ENCODE data around the gene CNGA1. TPM values are rescaled to one million over a fixed set of nuclear protein-coding genes. Genes with fewer than 3 reads are reported as not detected.

Gene CNGA1
- total RNA-seq = 1 to 10 TPM; 1.6 to 5.7 TPM

DNA sequence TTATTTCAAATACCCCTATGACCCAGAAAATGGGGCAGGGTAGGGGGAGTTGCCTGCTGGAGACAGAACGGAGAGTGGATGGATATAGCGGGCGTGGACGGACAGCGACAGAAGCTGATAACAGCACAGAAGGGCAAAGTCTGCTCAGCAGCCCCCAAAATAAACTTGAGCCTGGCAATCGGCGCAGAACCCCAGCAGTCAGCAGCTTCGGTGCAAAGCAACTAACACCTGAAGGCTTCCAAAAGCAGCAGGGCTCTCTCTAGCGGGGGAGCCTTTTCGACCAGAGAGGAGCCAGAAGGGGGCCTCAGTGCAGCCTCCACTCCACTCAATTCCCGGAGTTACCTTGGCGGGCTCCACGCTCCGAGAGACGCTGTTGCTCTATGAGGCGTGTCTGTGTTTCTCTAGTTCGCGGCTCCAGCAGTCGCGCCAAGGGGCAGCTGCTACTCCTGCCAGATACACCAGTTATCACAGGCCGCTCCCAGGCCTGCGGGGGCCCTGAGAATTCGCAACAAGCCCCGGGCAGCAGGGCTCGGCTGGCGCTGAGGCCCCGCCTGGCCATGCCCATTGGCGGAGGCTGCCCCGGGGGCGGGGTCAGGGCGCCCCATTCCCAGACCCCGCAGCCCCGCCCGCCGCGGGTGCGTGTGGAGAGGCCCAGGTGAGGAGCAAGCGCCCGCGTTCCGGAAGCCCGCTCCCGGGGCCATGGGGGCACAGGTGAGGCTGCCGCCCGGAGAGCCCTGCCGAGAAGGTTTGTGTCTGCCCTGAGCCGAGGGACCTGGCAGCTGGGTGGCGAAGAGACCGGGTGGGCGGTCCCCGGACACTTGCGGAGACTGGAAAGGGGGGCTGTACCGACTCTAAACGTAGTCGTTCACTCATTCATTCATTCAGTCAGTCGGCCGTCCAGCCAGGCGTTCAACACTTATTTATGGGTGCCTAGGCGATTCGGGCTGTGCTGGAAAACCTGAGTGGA lies at the start of gene CNGA1, which contains the start of gene NIPAL1:
Gene CNGA1, minus strand, starts transcription at position 541 of the 967 bp plus-strand sequence. CDS start 63,992 bp downstream, outside the sequence.
Gene NIPAL1, plus strand, starts transcription at position 632 of the 967 bp plus-strand sequence. Its CDS starts 68 bp downstream, at position 700.
- 4% methylated on average over 31 of the region's 60 CpGs for WGBS
- peak; percentile 85 for DNase-seq (ENCODE audit: low spot score)
- intact Hi-C loops (cut with DNase I) = no loop called here

GRCh38 chr4:48065587-48066052 lies 49.1 kb upstream of the CNGA1 start:
- DNase-seq (ENCODE audit: low spot score) = no peak
- 90% methylated on average over 1 of the region's 1 CpG for WGBS
- TF ChIP-seq POLR2AphosphoS5 (IDR thresholded peaks at IDR 0.05) (no peak), CTCF (IDR thresholded peaks at IDR 0.05) (no peak), POLR2A (IDR thresholded peaks at IDR 0.05) (no peak)
- Histone ChIP-seq H3K27me3 (replicated peaks; ENCODE audit: insufficient read depth) (no peaks in the 10 kb centered on the region), H3K4me1 (replicated peaks) (no peaks in the 10 kb centered on the region), H3K4me3 (no peak overlapping the region), H3K36me3 (no peaks in the 10 kb centered on the region), H3K9me3 (no peaks in the 10 kb centered on the region), H3K27ac (no peak overlapping the region)
- intact Hi-C loops (cut with DNase I) = no loop called here

More for the DNA sequence above, at the start of gene CNGA1, which contains the start of gene NIPAL1:
- Histone ChIP-seq H3K36me3 (no peaks in the 10 kb centered on the region), H3K9me3 (no peaks in the 10 kb centered on the region), H3K27ac (peak within 1 kb of the TSS; percentile 83 to 85), H3K4me3 (peak within 1 kb of the TSS; percentile 48 to 54), H3K4me1 (replicated peaks) (no peaks in the 10 kb centered on the region), H3K27me3 (replicated peaks; ENCODE audit: insufficient read depth) (no peaks in the 10 kb centered on the region)
- TF ChIP-seq POLR2A (IDR thresholded peaks at IDR 0.05) (peak; percentile 76), POLR2AphosphoS5 (IDR thresholded peaks at IDR 0.05) (peak; percentile 30), CTCF (IDR thresholded peaks at IDR 0.05) (peak in 2 of 4 experiments; percentile 25 to 38)

DNA sequence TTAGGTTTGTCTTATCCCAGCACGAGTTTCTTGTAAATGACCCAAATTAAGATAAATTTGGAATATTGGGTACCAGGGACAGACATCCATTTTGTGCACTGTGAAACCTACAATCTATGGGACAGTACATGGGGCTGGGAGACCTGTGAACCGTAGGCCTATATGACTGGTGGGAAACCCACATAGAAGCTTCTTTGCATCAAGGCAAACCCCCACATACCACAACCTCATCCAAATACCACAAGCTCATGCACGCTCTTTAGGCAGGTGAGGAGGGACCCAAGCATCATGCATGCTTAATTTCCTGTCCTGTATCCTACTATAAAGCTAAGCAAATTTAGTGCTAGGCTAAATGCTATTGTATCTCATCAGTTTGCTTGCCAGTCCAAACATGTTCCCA lies 47.9 kb upstream of the CNGA1 start:
- no peak for TF ChIP-seq POLR2A (IDR thresholded peaks at IDR 0.05)
- no peak for TF ChIP-seq POLR2AphosphoS5 (IDR thresholded peaks at IDR 0.05)
- no peak for TF ChIP-seq CTCF (IDR thresholded peaks at IDR 0.05)
- no peaks in the 10 kb centered on the region for H3K27me3 ChIP-seq (replicated peaks; ENCODE audit: insufficient read depth)
- H3K36me3 ChIP-seq = no peaks in the 10 kb centered on the region
- no peaks in the 10 kb centered on the region for H3K4me1 ChIP-seq (replicated peaks)
- intact Hi-C loops (cut with DNase I) = no loop called here
- no peaks in the 10 kb centered on the region for H3K9me3 ChIP-seq
- H3K4me3 ChIP-seq = no peak overlapping the region
- no peak for DNase-seq (ENCODE audit: low spot score)
- 90% methylated on average over 3 of the region's 3 CpGs for WGBS
- H3K27ac ChIP-seq = no peak overlapping the region

DNA sequence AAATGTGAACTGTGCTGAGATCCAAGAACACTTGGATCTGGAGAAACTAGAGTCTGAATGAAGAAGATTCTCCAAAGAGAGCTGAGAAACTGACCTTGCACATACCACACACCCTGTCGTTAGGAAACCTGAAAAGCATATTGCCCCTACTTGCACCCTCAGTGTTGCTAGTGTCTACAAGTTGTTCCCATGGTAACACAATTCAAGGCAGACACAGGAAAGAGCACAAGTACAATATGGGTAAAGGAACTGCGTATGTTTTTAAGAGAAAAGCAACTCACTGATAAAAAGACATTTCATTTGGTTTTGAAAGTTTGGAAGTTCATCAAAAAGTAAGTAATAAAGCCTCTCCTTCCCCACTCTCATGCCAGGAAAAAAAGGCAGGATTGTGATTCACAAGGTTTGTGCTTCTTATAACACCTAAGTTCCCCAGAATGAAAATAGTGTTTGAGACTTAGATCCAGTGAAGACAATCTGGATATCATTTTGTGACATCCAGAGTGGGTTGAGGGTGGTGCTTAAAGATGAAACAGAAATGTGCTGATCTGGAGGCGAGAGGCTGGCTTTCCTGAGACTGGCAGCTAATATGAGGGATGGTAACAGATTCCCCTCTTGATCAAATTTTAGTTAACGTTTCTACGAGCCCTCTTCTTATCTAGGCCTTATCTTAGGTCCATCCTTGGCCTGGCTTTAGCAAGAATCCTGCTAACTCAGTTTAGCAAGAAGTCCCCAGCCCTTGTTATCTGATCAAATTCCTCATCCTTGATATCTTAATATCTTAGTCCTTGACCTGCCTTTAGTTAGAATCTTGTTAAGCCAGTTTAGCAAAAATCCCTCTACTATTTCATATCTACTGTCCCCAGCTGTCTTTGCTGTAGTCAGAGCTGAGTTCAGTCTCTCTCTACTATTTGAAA lies 42.4 kb upstream of the CNGA1 start:
- WGBS = 54% methylated on average over 5 of the region's 5 CpGs
- Histone ChIP-seq H3K9me3 (no peaks in the 10 kb centered on the region), H3K36me3 (no peaks in the 10 kb centered on the region), H3K27me3 (replicated peaks; ENCODE audit: insufficient read depth) (no peaks in the 10 kb centered on the region), H3K27ac (no peak overlapping the region), H3K4me3 (no peak overlapping the region), H3K4me1 (replicated peaks) (no peaks in the 10 kb centered on the region)
- DNase-seq (ENCODE audit: low spot score) = no peak
- TF ChIP-seq CTCF (IDR thresholded peaks at IDR 0.05) = no peak
- no peak for TF ChIP-seq POLR2A (IDR thresholded peaks at IDR 0.05)
- no peak for TF ChIP-seq POLR2AphosphoS5 (IDR thresholded peaks at IDR 0.05)
- intact Hi-C loops (cut with DNase I) = no loop called here

Measured in prostate gland (tissue), 2 donors.